ENCODE data around the gene GOLGA3. TPM values are rescaled to one million over a fixed set of nuclear protein-coding genes. Genes with fewer than 3 reads are reported as not detected.
A peak's percentile ranks its signal among the peaks of the same experiment; 100 is the strongest.
"Not testable (repeated sequence)": the region's sequence is repeated elsewhere in the genome, so short reads cannot be mapped to it uniquely, and the experiment has no call there.

The GOLGA3 gene
- total RNA-seq, 1 experiment from 2014 or later = 94.9 TPM

DNA sequence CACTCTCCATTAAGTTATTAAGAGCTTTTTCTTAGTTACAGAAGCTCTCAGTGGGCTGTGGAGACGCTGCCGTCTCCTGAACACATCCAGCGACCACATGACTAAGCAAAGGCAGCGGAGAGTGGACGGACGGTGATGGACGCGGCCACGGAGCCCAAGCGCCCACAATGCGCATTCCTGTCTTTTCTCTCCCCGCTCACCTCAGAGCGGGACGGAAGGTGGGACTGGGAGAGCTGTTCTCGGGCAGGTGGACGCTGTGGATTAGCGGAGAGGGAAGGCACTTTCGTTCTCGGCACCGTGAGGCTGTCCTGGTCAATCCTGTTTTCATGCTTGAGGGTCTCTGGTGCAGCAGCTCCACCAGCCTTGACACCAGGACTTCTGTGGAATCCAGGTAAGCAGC lies 64.4 kb downstream of the GOLGA3 start:
- H3K36me3 Mint-ChIP-seq (ENCODE audit: insufficient read depth, unreplicated experiment) = peaks cover 38% of the 10 kb centered on the region
- intact Hi-C loops (cut with micrococcal nuclease) = no loop called here
- H3K9me3 Mint-ChIP-seq (ENCODE audit: unreplicated experiment) = no peaks in the 10 kb centered on the region
- TF ChIP-seq, protein P1, sequence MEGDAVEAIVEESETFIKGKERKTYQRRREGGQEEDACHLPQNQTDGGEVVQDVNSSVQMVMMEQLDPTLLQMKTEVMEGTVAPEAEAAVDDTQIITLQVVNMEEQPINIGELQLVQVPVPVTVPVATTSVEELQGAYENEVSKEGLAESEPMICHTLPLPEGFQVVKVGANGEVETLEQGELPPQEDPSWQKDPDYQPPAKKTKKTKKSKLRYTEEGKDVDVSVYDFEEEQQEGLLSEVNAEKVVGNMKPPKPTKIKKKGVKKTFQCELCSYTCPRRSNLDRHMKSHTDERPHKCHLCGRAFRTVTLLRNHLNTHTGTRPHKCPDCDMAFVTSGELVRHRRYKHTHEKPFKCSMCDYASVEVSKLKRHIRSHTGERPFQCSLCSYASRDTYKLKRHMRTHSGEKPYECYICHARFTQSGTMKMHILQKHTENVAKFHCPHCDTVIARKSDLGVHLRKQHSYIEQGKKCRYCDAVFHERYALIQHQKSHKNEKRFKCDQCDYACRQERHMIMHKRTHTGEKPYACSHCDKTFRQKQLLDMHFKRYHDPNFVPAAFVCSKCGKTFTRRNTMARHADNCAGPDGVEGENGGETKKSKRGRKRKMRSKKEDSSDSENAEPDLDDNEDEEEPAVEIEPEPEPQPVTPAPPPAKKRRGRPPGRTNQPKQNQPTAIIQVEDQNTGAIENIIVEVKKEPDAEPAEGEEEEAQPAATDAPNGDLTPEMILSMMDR (IDR thresholded peaks at IDR 0.05; ENCODE audit: unreplicated experiment) = no peak
- H3K4me1 Mint-ChIP-seq (ENCODE audit: insufficient read depth, unreplicated experiment) = peaks cover 5% of the 10 kb centered on the region
- BruUV-seq (replicated peaks) = no TSS peak
- no peak for DNase-seq (ENCODE audit: unreplicated experiment)
- H3K27ac Mint-ChIP-seq (ENCODE audit: low read depth, unreplicated experiment) = no peak overlapping the region
- ChIA-PET POLR2A (no interaction called here), CTCF (no interaction called here)
- H3K4me3 Mint-ChIP-seq (ENCODE audit: unreplicated experiment) = no peak overlapping the region
- H3K27me3 Mint-ChIP-seq (ENCODE audit: insufficient read depth, unreplicated experiment) = no peaks in the 10 kb centered on the region

DNA sequence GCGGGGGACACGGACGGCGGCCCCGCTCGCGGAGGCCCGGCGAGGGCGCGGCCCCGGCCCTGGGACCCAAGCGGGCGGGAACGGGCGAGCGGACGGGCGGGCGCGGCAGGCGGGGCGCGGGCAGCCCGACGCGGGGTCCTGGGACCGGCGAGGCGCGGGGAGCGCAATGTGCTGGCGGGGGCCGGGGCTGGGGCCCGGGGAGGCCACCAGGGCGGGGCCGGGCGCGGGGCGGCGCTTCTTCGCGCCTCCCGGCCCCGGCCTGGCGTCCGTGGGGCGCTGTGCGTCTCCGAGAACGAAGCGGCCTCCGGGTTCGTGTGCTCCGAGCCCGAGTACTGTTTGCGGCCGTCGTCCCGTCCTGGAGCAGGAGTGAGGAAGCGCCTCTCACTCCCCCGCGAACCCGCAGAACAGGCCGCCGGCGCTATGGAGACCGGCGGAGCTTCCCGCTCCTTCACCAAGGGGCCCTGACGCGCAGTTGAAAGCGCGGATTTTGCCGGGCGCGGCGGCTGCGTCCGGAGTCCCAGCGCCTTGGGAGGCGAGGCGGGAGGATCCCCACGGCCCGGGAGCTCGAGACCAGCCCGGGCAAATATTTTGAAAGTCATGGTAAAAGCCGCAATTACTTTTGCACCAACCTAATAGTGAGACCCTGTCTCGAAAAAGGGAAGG lies 66.6 kb downstream of the GOLGA3 start:
- POLR2A ChIA-PET = interaction anchor here (0.8 to 4.0 kb wide), 8 partner anchors 8 to 225 kb away, joined by 3 to 24 read pairs (median 4); partner anchors contain the start of genes GOLGA3, PGAM5 and ZNF26
- no TSS peak for BruUV-seq (replicated peaks)

DNA sequence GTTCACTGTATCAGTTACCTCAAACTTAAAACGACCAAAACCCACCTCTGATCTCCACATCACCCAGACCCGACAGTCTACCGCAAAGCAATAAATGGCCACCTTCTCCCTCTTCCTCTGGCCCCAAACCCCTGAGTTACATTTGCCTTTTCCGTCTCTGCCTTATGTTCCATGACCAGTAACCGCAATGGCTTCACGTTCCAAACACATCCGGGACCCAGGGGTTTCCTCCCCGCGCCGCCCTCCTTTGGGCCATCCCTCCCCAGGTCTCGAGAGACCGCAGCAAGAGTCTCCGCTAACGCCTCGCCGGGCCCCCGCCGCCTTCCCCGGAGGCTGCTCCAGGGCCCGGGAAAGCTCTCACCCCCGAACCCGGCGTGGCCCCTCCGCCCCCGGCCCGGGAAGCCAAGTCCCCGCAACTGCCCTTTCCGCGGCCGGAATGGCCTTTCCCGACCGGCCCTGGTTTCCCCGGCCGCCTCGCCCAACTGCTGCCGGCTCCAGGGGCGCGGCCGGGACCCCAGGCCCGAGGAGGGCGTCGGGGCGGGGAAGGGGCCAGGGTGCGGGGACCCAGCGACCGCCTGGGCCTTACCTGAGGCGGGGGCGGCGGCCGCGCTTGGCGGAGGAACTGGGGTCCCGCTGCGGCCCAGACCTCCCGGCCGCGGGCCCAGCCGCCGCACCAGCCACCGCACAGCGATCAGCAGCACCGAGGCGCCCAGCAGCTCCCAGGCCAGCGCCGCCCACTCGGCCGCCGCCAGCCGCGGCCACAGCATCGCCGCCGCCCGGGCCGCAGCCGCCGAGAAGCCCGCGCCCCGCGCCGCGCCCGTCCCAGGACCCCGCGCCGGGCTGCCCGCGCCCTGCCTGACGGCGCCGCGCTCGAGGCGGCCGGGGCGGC lies 67.4 kb downstream of the GOLGA3 start, which contains the start of gene ANKLE2:
ANKLE2 (minus strand) TSS at position 801 of the 889 bp plus-strand sequence; CDS start at position 767, 34 bp downstream.
- ChIA-PET POLR2A (interaction anchor here (0.6 to 4.0 kb wide), 19 partner anchors 9 to 1981 kb away, joined by 3 to 24 read pairs (median 4); partner anchors contain the start of genes GOLGA3, PGAM5 and ZNF26), CTCF (no interaction called here)
- TF ChIP-seq, protein P1 (IDR thresholded peaks at IDR 0.05; ENCODE audit: unreplicated experiment) = no peak
- Mint-ChIP-seq H3K4me3 (ENCODE audit: unreplicated experiment) (peak within 1 kb of the TSS; percentile 82), H3K36me3 (ENCODE audit: insufficient read depth, unreplicated experiment) (peaks cover 37% of the 10 kb centered on the region), H3K9me3 (ENCODE audit: unreplicated experiment) (no peaks in the 10 kb centered on the region), H3K27me3 (ENCODE audit: insufficient read depth, unreplicated experiment) (no peaks in the 10 kb centered on the region), H3K4me1 (ENCODE audit: insufficient read depth, unreplicated experiment) (peaks cover 4% of the 10 kb centered on the region), H3K27ac (ENCODE audit: low read depth, unreplicated experiment) (peak within 1 kb of the TSS; percentile 90)
- DNase-seq (ENCODE audit: unreplicated experiment) = peak; percentile 58
- intact Hi-C loops (cut with micrococcal nuclease) = no loop called here
- TSS peak; percentile 69 for BruUV-seq (replicated peaks)

More for the DNA sequence above, 66.6 kb downstream of the GOLGA3 start:
- H3K9me3 Mint-ChIP-seq (ENCODE audit: unreplicated experiment) = no peaks in the 10 kb centered on the region
- H3K27me3 Mint-ChIP-seq (ENCODE audit: insufficient read depth, unreplicated experiment) = no peaks in the 10 kb centered on the region
- TF ChIP-seq, protein P1 (IDR thresholded peaks at IDR 0.05; ENCODE audit: unreplicated experiment) = no peak
- peaks cover 2% of the 10 kb centered on the region for H3K4me1 Mint-ChIP-seq (ENCODE audit: insufficient read depth, unreplicated experiment)
- H3K4me3 Mint-ChIP-seq (ENCODE audit: unreplicated experiment) = peak overlapping the region; percentile 70
- H3K36me3 Mint-ChIP-seq (ENCODE audit: insufficient read depth, unreplicated experiment) = peaks cover 34% of the 10 kb centered on the region
- intact Hi-C loops (cut with micrococcal nuclease) = no loop called here
- CTCF ChIA-PET = no interaction called here
- peak; percentile 87 for DNase-seq (ENCODE audit: unreplicated experiment)
- peak overlapping the region; percentile 64 for H3K27ac Mint-ChIP-seq (ENCODE audit: low read depth, unreplicated experiment)

DNA sequence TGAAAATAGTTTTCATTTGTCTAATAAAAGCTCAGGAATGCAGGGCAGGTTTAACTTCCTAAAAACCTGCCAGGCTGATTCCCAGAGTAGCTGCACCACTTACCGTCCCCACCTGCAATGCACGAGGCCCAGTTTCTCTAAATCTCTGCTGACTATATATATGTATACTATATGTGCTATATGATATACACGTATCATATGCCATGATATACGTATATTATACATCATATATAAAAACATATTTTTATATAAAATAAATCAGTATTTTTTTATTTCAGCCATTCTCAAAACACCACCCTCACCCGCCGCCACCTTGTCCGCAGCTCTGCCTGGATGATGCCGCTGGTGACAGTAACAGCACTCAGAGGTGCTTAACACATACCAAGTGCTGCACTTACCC lies 69.3 kb downstream of the GOLGA3 start:
- Mint-ChIP-seq H3K27ac (ENCODE audit: low read depth, unreplicated experiment) (peak overlapping the region; percentile 90), H3K4me1 (ENCODE audit: insufficient read depth, unreplicated experiment) (peaks cover 4% of the 10 kb centered on the region), H3K27me3 (ENCODE audit: insufficient read depth, unreplicated experiment) (no peaks in the 10 kb centered on the region), H3K4me3 (ENCODE audit: unreplicated experiment) (peak overlapping the region; percentile 82), H3K36me3 (ENCODE audit: insufficient read depth, unreplicated experiment) (peaks cover 56% of the 10 kb centered on the region), H3K9me3 (ENCODE audit: unreplicated experiment) (no peaks in the 10 kb centered on the region)
- CTCF ChIA-PET = no interaction called here
- POLR2A ChIA-PET = interaction anchor here (1.2 to 4.0 kb wide), 4 partner anchors 9 to 49 kb away, joined by 3 to 23 read pairs (median 13); partner anchors contain the start of gene PGAM5
- TF ChIP-seq, protein P1 (IDR thresholded peaks at IDR 0.05; ENCODE audit: unreplicated experiment) = no peak
- intact Hi-C loops (cut with micrococcal nuclease) = no loop called here
- DNase-seq (ENCODE audit: unreplicated experiment) = no peak
- no TSS peak for BruUV-seq (replicated peaks)

DNA sequence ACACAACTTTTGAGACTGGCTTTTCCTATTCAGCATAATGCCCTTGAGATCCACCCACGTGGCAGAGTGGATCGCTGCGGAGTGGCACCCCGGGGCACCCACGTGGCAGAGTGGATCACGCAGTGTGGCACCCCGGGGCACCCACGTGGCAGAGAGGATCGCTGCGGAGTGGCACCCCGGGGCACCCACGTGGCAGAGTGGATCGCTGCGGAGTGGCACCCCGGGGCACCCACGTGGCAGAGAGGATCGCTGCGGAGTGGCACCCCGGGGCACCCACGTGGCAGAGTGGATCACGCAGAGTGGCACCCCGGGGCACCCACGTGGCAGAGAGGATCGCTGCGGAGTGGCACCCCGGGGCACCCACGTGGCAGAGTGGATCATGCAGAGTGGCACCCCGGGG lies 69.8 kb downstream of the GOLGA3 start:
- CTCF ChIA-PET; DNase-seq (ENCODE audit: unreplicated experiment); H3K4me1 Mint-ChIP-seq (ENCODE audit: insufficient read depth, unreplicated experiment); H3K4me3 Mint-ChIP-seq (ENCODE audit: unreplicated experiment); H3K9me3 Mint-ChIP-seq (ENCODE audit: unreplicated experiment); BruUV-seq (replicated peaks); H3K27ac Mint-ChIP-seq (ENCODE audit: low read depth, unreplicated experiment); intact Hi-C loops (cut with micrococcal nuclease); H3K27me3 Mint-ChIP-seq (ENCODE audit: insufficient read depth, unreplicated experiment): not testable (repeated sequence)
- peaks cover 57% of the 10 kb centered on the region for H3K36me3 Mint-ChIP-seq (ENCODE audit: insufficient read depth, unreplicated experiment)
- POLR2A ChIA-PET = interaction anchor here (1.2 to 4.0 kb wide), 3 partner anchors 8 to 49 kb away, joined by 3 to 23 read pairs (median 16); partner anchors contain the start of gene PGAM5

Data from MCF 10A (cell line).